GM12892 (cell line): ENCODE measurements around the gene GP5.

Source experiments
- POLR2A ChIP-seq: IDR thresholded peaks from 2 replicates; pipeline ENCODE4 v1.6.1; 2011; ENCODE audit warnings: low read depth, low read length, control low read depth
- POLR2AphosphoS5 ChIP-seq: IDR thresholded peaks from 2 replicates; pipeline ENCODE4 v1.6.1; 2011; ENCODE audit warnings: low read depth, low read length, control low read depth

DNA sequence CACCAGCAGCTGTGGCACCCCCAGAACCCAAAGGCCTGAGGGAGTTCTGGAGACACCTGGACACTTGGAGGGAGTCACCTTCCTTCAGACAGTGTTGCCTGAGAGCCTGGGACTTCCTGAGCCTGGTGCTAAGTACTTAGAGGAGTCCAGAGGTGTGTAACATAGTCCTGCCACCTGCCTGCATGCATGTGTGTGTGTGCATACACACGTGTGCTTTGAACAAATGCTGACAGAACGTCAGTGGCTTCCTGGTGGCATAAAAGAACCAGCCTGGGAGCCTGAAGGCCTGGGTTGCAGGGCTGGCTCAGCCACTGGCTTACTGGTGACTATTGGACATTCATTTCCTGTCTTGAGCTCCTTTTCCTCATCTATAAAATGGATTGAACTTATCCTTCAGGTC lies 44.8 kb downstream of the GP5 start:
- no peak for TF ChIP-seq POLR2A
- TF ChIP-seq POLR2AphosphoS5, result no peak
